D341Med (cell line): Measurements from ENCODE around the gene ZNF692.

Source experiments
- DNase-seq: peaks from one replicate; pipeline ENCODE4 v3.0.0; 2012; ENCODE audit warnings: low spot score

The ZNF692 gene

DNA sequence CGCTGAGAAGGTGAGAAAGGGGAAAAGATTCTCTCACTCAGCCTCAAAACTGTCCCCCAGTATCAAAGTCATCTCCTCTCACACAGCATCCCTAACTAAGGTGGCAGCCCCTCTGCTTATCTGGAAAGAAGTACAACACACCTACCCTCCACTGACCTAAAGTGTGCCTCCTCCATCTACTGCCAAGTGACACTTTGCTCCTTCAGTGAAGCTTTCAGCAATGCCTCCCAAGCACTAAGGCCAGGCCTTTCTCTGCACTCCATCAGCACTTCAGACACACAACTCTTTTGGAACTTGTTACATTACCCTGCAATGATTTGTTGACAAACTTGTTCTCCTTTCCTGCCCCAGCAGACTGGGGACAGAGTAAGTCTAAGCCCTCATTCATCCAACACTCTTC lies 34.6 kb downstream of the ZNF692 start:
- no peak for DNase-seq

DNA sequence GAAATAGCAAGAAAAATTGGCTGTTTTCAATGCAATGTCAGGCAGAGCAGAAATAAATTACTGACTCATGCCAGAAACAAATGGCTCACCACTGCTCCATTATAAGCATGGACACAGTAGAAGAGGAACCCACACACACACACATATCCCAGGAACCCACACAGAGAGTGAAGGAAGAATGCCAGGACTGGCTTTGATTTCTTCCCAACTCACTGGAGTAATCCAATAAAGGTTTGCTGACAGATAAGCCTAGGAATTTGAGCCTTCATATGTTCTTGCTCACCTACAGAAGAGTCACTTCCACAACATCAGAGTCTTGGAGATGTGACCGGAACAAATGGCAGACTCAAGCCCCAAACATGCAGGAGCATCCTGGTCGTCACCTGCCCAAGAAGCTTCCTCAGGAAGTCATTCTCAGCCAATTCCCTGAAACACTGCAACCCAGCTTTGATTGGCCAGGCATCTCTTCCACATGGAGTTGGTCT lies 35.3 kb downstream of the ZNF692 start:
- DNase-seq: no peak

DNA sequence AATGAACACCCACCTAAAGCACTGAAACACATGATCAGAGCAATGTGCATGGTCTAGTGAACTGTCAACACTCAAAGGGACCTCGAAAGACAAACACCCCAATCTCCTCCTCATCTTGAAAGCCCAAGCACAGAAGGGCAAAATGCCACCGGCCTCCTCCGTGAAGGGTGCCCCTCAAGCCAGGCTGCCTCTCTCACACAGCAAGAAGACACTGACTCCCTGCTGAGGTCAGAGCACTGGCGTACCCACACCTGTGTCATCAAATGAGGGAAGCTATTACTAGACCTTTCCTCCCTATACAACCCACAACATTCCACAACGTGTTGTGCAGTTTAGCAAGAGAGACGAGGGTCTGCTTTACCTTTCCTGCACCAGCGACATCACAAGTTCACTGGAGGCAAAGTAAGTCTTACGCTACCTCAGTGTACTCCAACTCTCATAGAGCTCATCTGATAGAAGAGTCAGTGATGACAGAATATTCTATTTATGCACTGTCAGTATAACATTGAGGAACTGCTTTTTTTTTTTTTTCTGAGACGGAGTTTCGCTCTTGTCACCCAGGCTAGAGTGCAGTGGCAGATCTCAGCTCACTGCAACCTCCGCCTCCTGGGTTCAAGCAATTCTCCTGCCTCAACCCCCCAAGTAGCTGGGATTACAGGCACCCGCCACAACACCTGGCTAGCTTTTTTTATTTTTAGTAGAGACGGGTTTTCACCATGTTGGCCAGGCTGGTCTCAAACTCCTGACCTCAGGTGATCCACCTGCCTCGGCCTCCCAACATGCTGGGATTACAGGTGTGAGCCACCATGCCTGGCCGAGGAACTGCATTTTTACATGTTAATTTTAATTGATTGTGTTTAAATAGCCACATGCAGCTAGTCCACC lies 36.5 kb downstream of the ZNF692 start:
- no peak for DNase-seq

DNA sequence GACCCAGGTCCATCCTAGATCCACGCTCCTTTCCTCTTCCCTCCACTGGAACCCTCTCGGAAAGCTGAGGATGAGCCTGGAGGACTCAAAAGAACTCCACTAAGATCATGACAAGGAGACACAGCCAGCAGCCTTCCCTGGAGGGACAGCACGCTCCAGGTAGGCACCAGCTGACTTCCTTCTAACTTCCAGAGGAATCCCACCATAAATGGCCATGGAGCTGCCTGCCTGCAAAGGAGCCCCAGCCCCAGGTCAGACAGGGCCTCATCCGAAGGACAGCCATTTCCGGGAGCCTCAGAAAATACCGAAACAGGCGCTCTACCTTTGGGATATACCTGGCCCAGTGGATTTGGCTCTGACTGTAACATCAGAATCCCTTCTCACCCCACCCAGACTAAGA lies 37.2 kb downstream of the ZNF692 start:
- DNase-seq: no peak

DNA sequence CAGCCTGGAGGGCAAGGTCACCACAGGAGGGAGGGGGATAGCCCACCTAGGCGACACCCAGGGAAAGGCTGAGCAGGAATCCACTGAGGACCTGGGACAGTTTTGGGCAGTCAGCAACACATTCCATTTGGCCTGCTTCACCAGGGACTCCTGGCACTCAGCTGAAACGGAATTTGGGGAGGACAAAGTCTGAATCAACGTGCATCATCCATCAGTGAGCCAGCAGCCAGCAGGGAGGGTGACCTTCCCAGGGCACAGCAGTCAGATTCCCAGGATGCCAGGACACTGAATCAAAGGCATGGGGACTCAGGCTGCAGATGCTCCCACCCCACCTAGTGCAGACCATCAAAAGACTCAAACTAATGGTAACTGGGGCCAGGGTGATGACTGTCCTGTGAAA lies 37.8 kb downstream of the ZNF692 start:
- DNase-seq: no peak

DNA sequence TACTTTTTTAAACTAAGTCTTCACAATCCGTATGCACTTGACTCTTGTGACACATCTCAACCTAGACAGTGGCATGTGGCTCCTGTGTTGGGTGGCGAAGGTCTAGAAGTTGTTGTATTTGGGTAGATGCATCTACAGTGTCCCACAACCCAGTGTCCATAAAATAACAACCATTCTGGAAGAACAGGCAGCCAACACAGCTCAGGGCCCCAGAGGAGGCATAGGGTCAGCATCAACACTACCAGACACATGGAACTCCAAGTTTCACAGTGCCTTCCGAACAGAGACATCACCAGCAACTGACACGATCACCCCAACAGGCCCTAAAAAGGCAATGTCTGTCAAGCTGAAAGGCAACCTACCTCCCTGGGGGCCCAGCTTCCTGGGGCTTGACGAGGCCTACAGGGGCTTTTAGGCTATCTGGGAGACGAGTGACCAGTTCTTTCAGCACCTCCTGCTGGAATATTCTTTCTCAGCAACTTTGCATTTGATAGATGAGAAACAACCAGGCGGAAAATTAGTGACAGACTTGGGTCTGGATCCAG lies 38.8 kb downstream of the ZNF692 start:
- DNase-seq: no peak

DNA sequence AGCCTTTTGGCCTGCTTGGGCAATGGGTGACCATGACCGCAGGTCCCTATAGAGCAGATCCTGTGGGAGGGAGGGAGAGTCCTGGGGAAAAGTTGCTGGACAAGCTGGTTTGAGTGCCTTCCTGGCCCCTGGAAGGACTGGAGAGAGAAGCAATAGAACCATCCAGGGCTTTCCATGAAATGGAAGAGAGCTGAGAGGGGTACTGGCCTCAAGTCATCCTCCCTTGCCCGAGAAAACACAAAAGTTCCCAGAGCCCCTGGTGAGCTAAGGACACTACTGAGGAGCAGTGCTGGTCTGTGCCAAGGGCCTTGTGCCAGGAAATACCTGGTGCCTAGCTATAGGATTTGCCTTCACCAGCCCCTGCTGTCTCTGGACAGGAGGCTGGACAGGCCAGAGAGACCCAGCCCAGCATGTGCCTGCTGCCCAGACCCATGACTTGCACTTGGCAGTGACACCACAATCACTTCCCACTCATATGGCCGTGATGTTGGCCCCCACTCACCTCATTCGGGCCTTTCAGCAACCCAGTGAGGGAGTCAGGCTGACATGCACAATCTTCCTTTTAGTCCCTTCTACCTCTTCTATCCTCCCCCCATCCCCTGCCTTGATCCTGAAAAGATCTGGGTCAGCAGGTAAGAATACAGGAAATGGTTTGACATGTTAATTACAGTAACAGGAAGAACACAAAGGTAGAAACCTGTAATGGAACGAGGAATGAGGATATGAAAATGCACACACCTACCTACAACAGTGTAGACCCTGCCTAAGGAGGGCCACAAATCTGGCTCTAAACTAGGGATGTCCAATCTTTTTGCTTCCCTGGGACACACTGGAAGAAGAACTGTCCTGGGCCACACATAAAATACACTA lies 40.1 kb downstream of the ZNF692 start:
- no peak for DNase-seq

DNA sequence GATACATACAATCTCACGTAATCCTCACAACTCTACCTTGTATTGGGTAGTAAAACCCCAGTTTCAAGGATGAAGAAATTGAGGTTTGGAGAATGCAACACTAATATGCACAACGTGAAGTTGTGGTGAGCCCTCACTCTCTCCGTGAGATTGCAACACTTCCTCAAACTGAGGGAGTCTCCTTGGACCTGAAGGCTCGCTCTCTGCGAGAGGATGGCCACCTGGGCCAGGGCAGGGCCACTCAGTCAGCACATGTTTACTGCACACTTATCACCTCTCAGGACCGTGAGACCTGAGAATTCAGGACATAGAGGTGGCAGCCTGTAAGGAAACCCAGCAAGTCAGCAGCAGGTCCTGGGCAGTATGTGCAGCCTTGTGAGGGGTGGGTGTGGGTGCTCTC lies 41.8 kb downstream of the ZNF692 start:
- no peak for DNase-seq

DNA sequence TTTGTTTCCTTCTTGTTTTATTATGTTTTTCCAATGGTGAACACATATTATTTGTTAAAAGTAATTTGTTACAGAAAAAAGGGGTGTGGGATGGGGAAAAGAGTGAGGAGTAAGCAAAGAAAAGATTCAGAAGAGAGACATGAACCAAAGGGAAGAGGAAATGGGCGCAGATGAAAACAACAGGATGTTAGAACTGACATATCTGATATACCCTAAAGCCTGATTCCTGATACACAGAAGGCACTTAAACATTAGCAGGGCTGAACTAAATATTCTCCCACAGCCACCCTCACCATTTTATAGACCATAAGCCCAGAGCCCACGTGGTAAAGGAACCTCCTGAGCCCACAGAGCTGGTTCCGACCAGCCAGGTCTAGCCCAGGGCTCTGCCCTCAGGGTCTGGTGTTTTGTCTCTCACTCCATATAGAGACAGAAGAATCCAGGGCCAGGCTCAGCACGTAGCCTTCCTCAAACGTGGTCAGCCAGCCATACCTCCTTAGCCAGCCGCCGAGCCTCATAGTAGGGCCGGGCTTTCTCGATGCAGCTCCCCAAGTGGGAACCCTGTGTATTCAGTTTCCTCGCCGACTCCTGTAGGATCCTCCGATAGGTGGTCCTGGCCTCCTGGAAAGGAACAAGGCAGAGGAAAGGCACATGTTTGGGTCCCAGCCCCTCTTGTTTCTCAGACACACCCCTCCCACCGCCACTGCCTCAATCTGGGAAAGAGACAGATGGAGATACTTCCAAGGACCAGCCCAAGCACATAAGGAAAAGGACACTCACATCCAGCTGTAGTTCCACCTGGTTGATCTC lies 42.6 kb downstream of the ZNF692 start:
- no peak for DNase-seq

DNA sequence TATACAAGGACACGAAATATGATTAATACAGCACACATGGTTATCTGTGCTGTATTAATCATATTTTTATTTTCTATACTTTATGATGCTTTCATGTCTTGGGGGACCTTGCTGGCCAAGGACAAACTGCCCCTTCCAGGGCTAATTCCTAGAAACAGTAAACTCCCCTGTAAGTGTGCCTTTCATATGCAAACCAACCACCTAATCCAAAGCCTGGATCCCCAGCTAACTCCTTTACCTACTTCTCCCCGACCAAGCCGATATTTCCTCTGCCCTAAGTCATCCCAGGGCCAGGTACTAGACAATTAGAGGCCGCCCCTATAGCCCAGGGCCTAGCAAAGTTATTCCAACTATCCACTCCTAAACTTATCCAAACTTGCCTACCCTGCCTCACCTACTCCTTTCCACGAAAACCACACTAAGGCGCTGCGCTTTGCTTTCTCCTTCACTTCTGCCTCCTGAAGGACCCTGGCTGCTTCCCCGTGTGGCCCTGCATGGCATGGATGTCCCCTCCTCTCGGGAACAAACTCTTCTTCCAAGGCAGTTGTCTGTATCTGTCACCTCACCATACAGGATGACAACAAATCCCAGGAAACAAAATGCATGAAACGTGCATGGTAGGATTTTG lies 43.4 kb downstream of the ZNF692 start:
- DNase-seq: no peak

DNA sequence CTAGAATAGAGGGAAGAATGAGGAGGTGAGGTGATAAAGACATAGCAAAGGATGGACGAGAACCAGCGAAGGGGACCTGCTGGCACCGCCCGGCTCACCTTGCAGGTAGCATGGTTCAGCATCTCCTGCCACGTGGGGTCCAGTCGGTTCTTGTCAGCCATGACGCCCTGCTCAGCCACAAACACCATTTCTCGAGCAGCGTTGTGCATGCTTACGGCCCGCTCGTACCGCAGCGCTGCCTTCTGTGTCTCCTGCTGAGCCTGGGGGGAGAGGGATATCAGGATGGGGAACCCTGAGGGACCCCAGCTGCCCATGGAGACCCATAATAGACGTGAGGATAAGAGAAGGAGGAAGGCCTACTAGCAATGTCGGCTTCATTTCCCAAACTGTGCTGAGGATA lies 44.5 kb downstream of the ZNF692 start:
- no peak for DNase-seq

DNA sequence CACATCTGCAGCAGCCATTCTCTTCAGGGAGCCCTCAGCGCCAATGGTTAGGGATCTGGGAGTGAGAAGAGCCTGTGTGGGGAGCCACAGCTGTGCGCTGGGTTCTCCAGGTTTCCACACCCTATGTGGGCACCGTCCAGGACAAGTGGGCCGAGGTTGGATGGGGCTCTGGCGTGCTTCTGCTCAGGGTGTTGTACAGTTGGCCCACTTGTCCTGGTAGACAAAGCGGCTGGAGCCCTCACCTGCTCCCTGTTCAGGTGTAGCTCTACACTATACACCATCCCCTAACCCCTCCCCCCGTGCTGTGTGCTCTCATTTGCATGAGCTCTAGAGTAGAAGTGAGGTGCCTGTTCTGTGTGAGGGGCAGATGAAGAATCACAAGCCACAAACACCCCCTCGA lies 45.3 kb downstream of the ZNF692 start:
- no peak for DNase-seq

DNA sequence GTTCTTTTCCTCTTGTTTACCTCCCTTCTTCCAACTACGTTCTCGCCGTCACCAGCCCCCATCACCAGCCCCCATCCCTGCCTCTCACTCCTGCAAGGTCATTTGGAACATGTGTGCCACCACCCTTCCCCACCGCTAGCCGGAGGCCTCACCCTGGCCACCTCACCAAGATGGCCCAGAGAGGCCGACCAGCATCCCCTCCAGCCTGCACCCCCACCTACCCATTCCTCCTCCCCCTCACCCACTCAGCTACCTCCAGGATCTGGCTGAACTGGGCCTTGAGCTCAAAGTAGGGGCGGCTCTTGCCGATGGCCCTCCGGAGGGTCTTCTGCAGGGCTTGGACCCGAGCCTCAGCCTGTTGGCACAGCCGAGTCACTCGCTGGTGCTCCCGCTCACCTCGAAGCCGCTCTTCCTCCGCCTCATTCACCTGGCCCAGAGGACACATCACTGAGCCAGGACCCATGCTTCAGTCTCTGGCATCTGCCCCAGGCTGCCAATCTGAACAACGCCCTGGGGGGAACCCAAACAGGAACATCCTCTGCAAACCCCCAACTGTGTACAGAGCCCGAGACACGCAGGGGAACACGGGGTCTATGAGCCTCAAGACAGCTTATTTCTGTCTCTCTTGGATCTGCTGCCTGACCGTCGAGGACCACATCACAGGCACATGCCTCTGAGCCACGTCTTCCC lies 46.0 kb downstream of the ZNF692 start:
- no peak for DNase-seq

DNA sequence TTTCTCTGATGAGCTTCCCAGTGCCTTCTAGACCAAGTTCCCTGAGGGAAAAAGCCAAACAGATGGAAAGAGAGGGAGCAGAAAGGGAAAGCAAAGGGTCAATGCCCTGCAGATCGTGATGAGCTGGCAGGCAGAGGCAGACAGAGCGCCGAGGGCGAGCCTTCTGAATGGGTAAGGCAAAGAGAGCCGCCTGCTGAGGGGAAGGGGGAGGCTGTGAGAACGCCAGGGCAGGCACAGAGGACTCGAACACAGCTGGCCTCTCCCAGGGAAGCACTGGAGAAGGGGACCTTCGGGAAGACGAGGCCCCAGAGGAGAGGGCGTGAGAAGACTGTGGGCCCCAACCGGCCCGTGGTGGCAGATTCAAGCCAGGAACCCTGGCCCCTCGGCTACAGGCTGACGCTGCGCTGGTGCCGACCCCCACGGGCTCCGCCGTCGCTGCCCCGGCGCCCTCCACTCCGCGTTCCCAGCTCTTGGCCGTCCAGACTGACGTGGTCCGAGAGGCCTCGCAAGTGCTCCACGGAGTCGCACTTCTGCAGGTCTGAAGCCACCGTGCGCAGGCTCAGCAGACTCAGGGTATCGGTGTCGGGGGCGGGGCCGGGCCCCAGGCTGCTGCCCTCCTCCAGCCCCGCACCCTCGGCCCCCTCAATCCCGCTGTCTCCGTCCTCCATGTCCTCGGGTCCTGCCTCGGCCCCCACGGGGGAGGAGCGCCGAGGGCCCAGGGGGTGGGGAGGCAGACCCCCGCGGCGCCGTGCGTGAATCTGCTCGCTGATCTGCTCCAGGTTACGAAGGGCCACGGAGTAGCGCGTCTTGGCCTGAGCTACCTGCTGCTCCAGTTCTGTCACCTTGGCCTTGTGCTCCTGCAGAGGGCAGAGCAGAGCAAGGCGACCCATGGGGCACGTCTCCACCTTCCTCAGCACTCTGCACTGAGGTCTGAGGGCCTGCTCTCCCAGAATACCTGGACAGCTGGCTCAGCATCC lies 47.1 kb downstream of the ZNF692 start:
- no peak for DNase-seq

DNA sequence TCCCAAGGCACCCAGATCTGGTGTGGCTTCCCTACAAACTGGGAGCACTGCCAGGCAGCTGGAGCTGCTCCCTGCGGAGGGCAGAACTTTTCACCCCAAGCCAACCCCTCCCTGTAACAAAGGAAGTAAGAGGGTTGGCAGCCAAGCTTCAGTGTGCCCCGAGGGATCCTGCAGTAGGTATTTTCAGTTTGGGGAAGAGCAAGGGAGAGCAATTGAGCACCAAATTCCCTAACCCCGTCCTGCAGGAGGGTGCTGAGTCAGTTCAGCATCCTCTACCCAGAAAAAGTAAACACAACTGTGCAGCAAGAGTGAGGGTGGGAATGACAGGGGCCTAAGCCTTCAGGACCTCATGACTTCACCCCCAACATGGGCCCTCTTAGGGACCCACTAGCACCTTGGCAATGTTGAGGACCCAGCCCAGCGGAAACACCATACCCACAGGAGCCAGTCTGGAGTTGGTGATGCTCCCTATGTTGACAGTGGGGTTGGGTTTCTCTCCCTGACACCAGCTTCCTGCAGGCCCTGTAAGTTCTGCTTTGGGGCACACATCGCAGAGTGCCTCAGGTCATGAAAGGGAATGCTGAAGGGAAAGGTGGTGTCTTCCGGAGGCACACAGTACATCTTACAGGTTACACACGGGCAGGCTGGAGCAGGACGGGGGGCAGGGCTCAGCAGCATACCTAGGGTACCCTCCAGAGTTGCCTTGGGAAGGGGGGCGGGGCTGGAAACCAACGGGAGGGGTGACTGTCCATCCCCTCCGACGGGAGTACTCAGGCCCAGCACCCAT lies 48.0 kb downstream of the ZNF692 start:
- DNase-seq: no peak

DNA sequence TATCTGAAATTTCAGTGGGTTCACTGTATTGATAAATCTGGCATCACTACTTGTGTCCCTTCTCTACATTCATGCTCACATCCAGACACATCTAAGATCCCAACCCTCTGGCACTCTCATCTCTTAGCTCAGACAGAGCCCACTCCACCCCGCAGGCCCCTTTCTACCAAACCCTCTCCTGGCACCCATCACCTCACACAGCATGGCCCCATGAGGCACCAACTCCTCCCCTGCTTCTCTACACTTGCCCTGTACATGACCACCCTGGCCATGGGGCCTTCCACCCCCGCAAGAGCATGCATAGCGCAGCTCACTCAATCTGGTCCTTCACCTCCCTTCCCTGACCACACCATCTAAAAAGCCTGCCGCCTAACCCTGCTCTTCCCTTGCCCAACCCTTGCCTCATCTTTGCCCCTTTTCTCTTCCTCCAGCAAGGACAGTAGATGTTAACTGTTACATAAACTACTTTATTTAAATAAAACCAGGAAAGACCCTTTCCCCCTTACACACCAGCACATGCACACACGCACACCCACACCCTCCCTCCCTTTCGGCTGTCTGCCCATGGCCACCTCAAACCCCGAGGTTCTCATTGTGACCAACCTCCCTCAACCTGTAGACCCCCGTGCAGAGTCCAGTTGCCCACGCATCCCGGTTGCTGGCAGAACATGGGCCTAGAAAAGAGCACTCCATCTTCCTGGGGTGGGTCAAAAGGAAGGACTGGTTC lies 48.7 kb downstream of the ZNF692 start:
- DNase-seq: no peak

DNA sequence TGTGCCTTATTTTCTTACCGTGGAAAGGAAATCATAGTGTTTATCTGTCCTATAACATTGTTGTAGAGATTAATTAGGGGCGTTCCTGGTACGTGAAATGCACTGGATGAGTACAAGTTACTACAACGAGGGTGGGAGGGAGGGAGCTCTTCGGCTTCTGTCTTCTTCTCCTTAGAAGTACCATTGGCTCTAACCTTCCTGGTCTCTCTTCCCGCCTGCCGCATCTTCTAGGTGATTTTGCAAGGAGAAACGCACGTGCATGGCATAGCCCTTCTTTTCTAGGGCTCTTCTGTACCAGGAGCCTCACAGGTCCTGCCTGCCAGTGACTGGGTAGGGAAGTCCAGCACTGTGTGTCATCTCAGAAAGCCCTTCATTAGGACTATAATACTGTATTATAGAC lies 50.0 kb downstream of the ZNF692 start:
- no peak for DNase-seq
